Measurements from ENCODE around the gene TFEB. TPM values are rescaled to one million over a fixed set of nuclear protein-coding genes. Genes with fewer than 3 reads are reported as not detected.

TFEB gene
- total and polyA plus RNA-seq, 2 of the 8 experiments (the other 6 are each of a cell fraction or from before 2014, with no cell fraction given) = 2.3 to 6.7 TPM

DNA sequence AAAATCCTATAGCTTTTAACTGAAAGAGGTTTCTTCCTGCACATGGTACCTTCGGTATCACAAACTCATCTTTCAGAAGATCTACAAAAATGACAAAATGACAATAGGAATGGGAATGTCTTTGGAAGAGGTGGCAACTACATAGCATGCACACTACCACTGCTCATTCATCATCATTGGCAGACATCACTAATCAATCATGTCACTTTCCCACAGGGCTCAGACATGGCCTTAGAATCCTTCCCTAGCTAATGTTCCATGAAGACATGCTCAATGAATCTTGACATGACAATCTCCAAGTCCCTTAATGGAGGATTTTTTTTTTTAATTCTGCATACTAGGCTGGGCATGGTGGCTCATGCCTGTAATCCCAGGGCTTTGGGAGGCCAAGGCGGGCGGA, 15.0 kb upstream of the TFEB start:
- Histone ChIP-seq H4K91ac (replicated peaks; ENCODE audit: insufficient read length, low read length) (no peak overlapping the region), H3K36me3 (ENCODE audit: control insufficient read depth in 2 of 4, insufficient read depth in 4 of 4, low read length in 3 of 4) (no peaks in the 10 kb centered on the region), H3K4ac (replicated peaks; ENCODE audit: insufficient read length, low read depth, low read length) (no peak overlapping the region), H2BK5ac (ENCODE audit: low read depth, low read length) (no peak overlapping the region), H2AK5ac (ENCODE audit: low read depth, low read length) (no peak overlapping the region), H4K8ac (ENCODE audit: extremely low read depth, insufficient read depth, low read length) (no peak overlapping the region), H2BK12ac (ENCODE audit: low read depth, low read length) (no peak overlapping the region), H3K9me3 (ENCODE audit: insufficient read depth in 2 of 2, low read depth in 1 of 2, low read length in 1 of 2) (no peaks in the 10 kb centered on the region), H3K4me2 (ENCODE audit: insufficient read depth in 1 of 2, low read depth in 2 of 2, low read length in 2 of 2) (no peak overlapping the region), H3K27me3 (replicated peaks in 1 of 4; ENCODE audit: control insufficient read depth in 3 of 4, extremely low read depth in 1 of 4, insufficient read depth in 3 of 4, low read length in 3 of 4) (no peaks in the 10 kb centered on the region), H2BK20ac (ENCODE audit: low read length) (no peak overlapping the region), H3K23ac (ENCODE audit: insufficient read length) (no peak overlapping the region), H4K5ac (ENCODE audit: insufficient read length, low read depth, low read length) (no peak overlapping the region), H2AFZ (ENCODE audit: low read length) (no peak overlapping the region), H3K27ac (ENCODE audit: low read depth, low read length) (no peak overlapping the region), H3K14ac (ENCODE audit: insufficient read length) (no peak overlapping the region), H2BK120ac (replicated peaks; ENCODE audit: low read depth, low read length) (no peak overlapping the region), H3K79me1 (ENCODE audit: low read depth, low read length) (no peaks in the 10 kb centered on the region), H3K18ac (ENCODE audit: extremely low read depth, low read length) (no peak overlapping the region), H3K23me2 (ENCODE audit: low read depth, low read length) (no peaks in the 10 kb centered on the region), H3K4me3 (ENCODE audit: extremely low read depth in 1 of 4, insufficient read depth in 2 of 4, low read depth in 3 of 4, low read length in 4 of 4) (no peak overlapping the region), H4K20me1 (replicated peaks in 1 of 2; ENCODE audit: control insufficient read depth in 1 of 2, insufficient read depth in 2 of 2, low read length in 2 of 2) (no peaks in the 10 kb centered on the region), H3K56ac (replicated peaks; ENCODE audit: insufficient read length, low read depth, low read length) (no peak overlapping the region), H3K79me2 (ENCODE audit: control insufficient read depth in 1 of 2, insufficient read depth in 2 of 2, low read length in 2 of 2) (no peaks in the 10 kb centered on the region), H2BK15ac (ENCODE audit: low read length) (no peak overlapping the region), H3K9ac (replicated peaks in 1 of 4; ENCODE audit: extremely low read depth in 1 of 4, low read depth in 3 of 4, low read length in 3 of 4) (no peak overlapping the region), H3K4me1 (replicated peaks in 1 of 4; ENCODE audit: control insufficient read depth in 3 of 4, insufficient read depth in 4 of 4, low read length in 3 of 4) (peaks cover 0 to 3% (median 0%) of the 10 kb centered on the region in 4 experiments; a peak in 2 of 7 replicates)
- DNase-seq (ENCODE audit: low read depth in 1 of 2, low spot score in 2 of 2) = no peak
- WGBS, 2 experiments (ENCODE audit: extremely low coverage in 1 of 2, insufficient coverage in 1 of 2, insufficient read length in 1 of 2, insufficient replicate concordance in 2 of 2, low coverage in 1 of 2, low lambda C conversion rate in 2 of 2, missing lambda C conversion rate in 1 of 2) = 98% methylated on average over 3 of the region's 3 CpGs; no CpG with 5 or more reads in 1 of the 2 experiments
- ChIA-PET POLR2A (ENCODE audit: partially characterized antibody) (no interaction called here), CTCF (ENCODE audit: partially characterized antibody) (interaction anchor here (2.0 to 4.4 kb wide), 5 partner anchors 13 to 383 kb away, joined by 5 to 21 read pairs (median 9); no protein-coding TSS in a partner anchor)
- no peak for FAIRE-seq
- no peak for TF ChIP-seq FOSL1 (IDR thresholded peaks at IDR 0.05; ENCODE audit: insufficient read depth, low read depth, low read length)
- TF ChIP-seq CBX5 (IDR thresholded peaks at IDR 0.05; ENCODE audit: low read depth, low read length) = no peak
- no peak for TF ChIP-seq TAF1 (IDR thresholded peaks at IDR 0.05; ENCODE audit: low read depth, low read length)
- TF ChIP-seq, protein P1, sequence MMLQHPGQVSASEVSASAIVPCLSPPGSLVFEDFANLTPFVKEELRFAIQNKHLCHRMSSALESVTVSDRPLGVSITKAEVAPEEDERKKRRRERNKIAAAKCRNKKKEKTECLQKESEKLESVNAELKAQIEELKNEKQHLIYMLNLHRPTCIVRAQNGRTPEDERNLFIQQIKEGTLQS (IDR thresholded peaks at IDR 0.05; ENCODE audit: insufficient read depth, low read depth, low read length) = no peak
- TF ChIP-seq SUZ12 (IDR thresholded peaks at IDR 0.05; ENCODE audit: low read length) = no peak
- TF ChIP-seq JUN (IDR thresholded peaks at IDR 0.05; ENCODE audit: low read depth, low read length) = no peak
- no peak for TF ChIP-seq CBX8 (IDR thresholded peaks at IDR 0.05; ENCODE audit: borderline replicate concordance, low read depth, low read length)
- TF ChIP-seq SP1 (IDR thresholded peaks at IDR 0.05; ENCODE audit: low read depth, low read length) = no peak
- TF ChIP-seq KDM5A (IDR thresholded peaks at IDR 0.05; ENCODE audit: low read length) = no peak
- TF ChIP-seq ZNF274 (IDR thresholded peaks at IDR 0.05; ENCODE audit: borderline replicate concordance, extremely low read depth, low read length) = no peak
- no peak for TF ChIP-seq TEAD4 (IDR thresholded peaks at IDR 0.05; ENCODE audit: low read depth, low read length)
- no peak for TF ChIP-seq HDAC2 (IDR thresholded peaks at IDR 0.05; ENCODE audit: borderline replicate concordance in 1 of 2, low read depth in 2 of 2, low read length in 2 of 2)
- TF ChIP-seq RFX5 (IDR thresholded peaks at IDR 0.05; ENCODE audit: borderline replicate concordance, low read depth, low read length) = no peak
- TF ChIP-seq SP2 (IDR thresholded peaks at IDR 0.05; ENCODE audit: low read length) = no peak
